Stomach smooth muscle (tissue), 2 donors: ENCODE results near the gene ERICH3.
"Not testable (repeated sequence)": the region's sequence is repeated elsewhere in the genome, so short reads cannot be mapped to it uniquely, and the experiment has no call there.

Source experiments
- H3K27ac ChIP-seq: one replicate; pipeline ENCODE4 v1.7.0; 2013; ENCODE audit warnings: mild to moderate bottlenecking, low read length, inconsistent platforms
- H3K27me3 ChIP-seq, 2 donors: one replicate each; pipeline ENCODE4 v1.7.0; 2013; ENCODE audit warnings: low read length in 2 of 2; ENCODE audit not compliant: insufficient read depth in 2 of 2, control insufficient read depth in 1 of 2
- H3K36me3 ChIP-seq, 2 donors: one replicate each; pipeline ENCODE4 v1.7.0; 2013; ENCODE audit warnings: low read length in 2 of 2; ENCODE audit not compliant: control insufficient read depth in 2 of 2, insufficient read depth in 2 of 2
- H3K4me1 ChIP-seq: one replicate; pipeline ENCODE4 v1.7.0; 2013; ENCODE audit warnings: low read length; ENCODE audit not compliant: control insufficient read depth, insufficient read depth
- H3K4me3 ChIP-seq, 2 donors: one replicate each; pipeline ENCODE4 v1.7.0; 2013; ENCODE audit warnings: low read length in 2 of 2
- H3K9ac ChIP-seq, 2 donors: one replicate each; pipeline ENCODE4 v1.7.0; 2013; ENCODE audit warnings: low read length in 2 of 2, mild to moderate bottlenecking in 1 of 2
- H3K9me3 ChIP-seq, 2 donors: one replicate each; pipeline ENCODE4 v1.7.0; 2013; ENCODE audit warnings: low read length in 2 of 2; ENCODE audit not compliant: control insufficient read depth in 2 of 2
- donor health status: healthy.
- donor health status: Pancreatic carcinoma.

Gene ERICH3

GRCh38 chr1:74679811-74680210 lies 6.2 kb upstream of the ERICH3 start:
- Histone ChIP-seq H3K9me3 (no peaks in the 10 kb centered on the region), H3K27me3 (no peaks in the 10 kb centered on the region), H3K27ac (no peak overlapping the region), H3K4me1 (no peaks in the 10 kb centered on the region), H3K9ac (no peak overlapping the region), H3K4me3 (no peak overlapping the region), H3K36me3 (no peaks in the 10 kb centered on the region)

- H3K27me3 ChIP-seq = peaks cover 3 to 5% of the 10 kb centered on the region in 2 donors
- H3K4me3 ChIP-seq = no peak overlapping the region
- no peaks in the 10 kb centered on the region for H3K9me3 ChIP-seq
- H3K36me3 ChIP-seq = no peaks in the 10 kb centered on the region
- H3K27ac ChIP-seq = no peak overlapping the region
- H3K9ac ChIP-seq = no peak overlapping the region
- peaks cover 6% of the 10 kb centered on the region for H3K4me1 ChIP-seq
Measured at GRCh38 chr1:74677926-74678325, 4.3 kb upstream of the ERICH3 start.

- Histone ChIP-seq H3K27me3 (peaks cover 3 to 5% of the 10 kb centered on the region in 2 donors), H3K36me3 (no peaks in the 10 kb centered on the region), H3K27ac (no peak overlapping the region), H3K9me3 (peaks cover 0 to 2% of the 10 kb centered on the region in 2 donors), H3K9ac (no peak overlapping the region), H3K4me1 (peaks cover 6% of the 10 kb centered on the region), H3K4me3 (peak overlapping the region in 1 of 2 donors; percentile 68)
Measured at GRCh38 chr1:74674278-74675048, 871 bp upstream of the ERICH3 start.

GRCh38 chr1:74670866-74671265 lies 2.7 kb downstream of the ERICH3 start:
- H3K4me1 ChIP-seq, H3K9ac ChIP-seq, H3K27me3 ChIP-seq, H3K4me3 ChIP-seq, H3K27ac ChIP-seq, H3K9me3 ChIP-seq, H3K36me3 ChIP-seq: not testable (repeated sequence)

- H3K4me1 ChIP-seq = no peaks in the 10 kb centered on the region
- H3K9me3 ChIP-seq = no peaks in the 10 kb centered on the region
- H3K36me3 ChIP-seq = no peaks in the 10 kb centered on the region
- no peak overlapping the region for H3K27ac ChIP-seq
- no peaks in the 10 kb centered on the region for H3K27me3 ChIP-seq
- H3K9ac ChIP-seq = no peak overlapping the region
- H3K4me3 ChIP-seq = no peak overlapping the region
Measured at GRCh38 chr1:74654708-74655107, 18.9 kb downstream of the ERICH3 start.

- H3K4me3 ChIP-seq = no peak overlapping the region
- H3K9me3 ChIP-seq = no peaks in the 10 kb centered on the region
- no peak overlapping the region for H3K27ac ChIP-seq
- no peaks in the 10 kb centered on the region for H3K4me1 ChIP-seq
- no peaks in the 10 kb centered on the region for H3K27me3 ChIP-seq
- no peaks in the 10 kb centered on the region for H3K36me3 ChIP-seq
- no peak overlapping the region for H3K9ac ChIP-seq
Measured at GRCh38 chr1:74652711-74653139, 20.9 kb downstream of the ERICH3 start.

GRCh38 chr1:74650561-74650960 lies 23.0 kb downstream of the ERICH3 start:
- H3K4me3 ChIP-seq = no peak overlapping the region
- H3K36me3 ChIP-seq = no peaks in the 10 kb centered on the region
- H3K9ac ChIP-seq = no peak overlapping the region
- no peak overlapping the region for H3K27ac ChIP-seq
- H3K4me1 ChIP-seq = no peaks in the 10 kb centered on the region
- H3K9me3 ChIP-seq = no peaks in the 10 kb centered on the region
- H3K27me3 ChIP-seq = no peaks in the 10 kb centered on the region

- Histone ChIP-seq H3K27me3 (no peaks in the 10 kb centered on the region), H3K9me3 (no peaks in the 10 kb centered on the region), H3K36me3 (no peaks in the 10 kb centered on the region), H3K9ac (no peak overlapping the region), H3K27ac (no peak overlapping the region), H3K4me1 (no peaks in the 10 kb centered on the region), H3K4me3 (no peak overlapping the region)
Measured at GRCh38 chr1:74641876-74642275, 31.7 kb downstream of the ERICH3 start.

- H3K36me3 ChIP-seq = no peaks in the 10 kb centered on the region
- H3K9ac ChIP-seq = no peak overlapping the region
- no peaks in the 10 kb centered on the region for H3K27me3 ChIP-seq
- no peak overlapping the region for H3K27ac ChIP-seq
- no peaks in the 10 kb centered on the region for H3K4me1 ChIP-seq
- H3K4me3 ChIP-seq = no peak overlapping the region
- no peaks in the 10 kb centered on the region for H3K9me3 ChIP-seq
Measured at GRCh38 chr1:74641161-74641560, 32.4 kb downstream of the ERICH3 start.

GRCh38 chr1:74637296-74637695 lies 36.3 kb downstream of the ERICH3 start:
- Histone ChIP-seq H3K27me3 (no peaks in the 10 kb centered on the region), H3K9ac (no peak overlapping the region), H3K4me1 (no peaks in the 10 kb centered on the region), H3K27ac (no peak overlapping the region), H3K9me3 (no peaks in the 10 kb centered on the region), H3K36me3 (no peaks in the 10 kb centered on the region), H3K4me3 (no peak overlapping the region)

GRCh38 chr1:74629283-74629682 lies 44.3 kb downstream of the ERICH3 start:
- Histone ChIP-seq H3K4me1 (no peaks in the 10 kb centered on the region), H3K36me3 (no peaks in the 10 kb centered on the region), H3K4me3 (no peak overlapping the region), H3K9me3 (no peaks in the 10 kb centered on the region), H3K27me3 (no peaks in the 10 kb centered on the region), H3K27ac (no peak overlapping the region), H3K9ac (no peak overlapping the region)
